ENCODE results near the gene GRHPR. TPM values are rescaled to one million over a fixed set of nuclear protein-coding genes. Genes with fewer than 3 reads are reported as not detected.

The GRHPR gene
- total RNA-seq, 1 donor from 2014 or later: 88.1 TPM

- H3K79me2 ChIP-seq (ENCODE audit: insufficient read depth, low read length): peaks cover 25% of the 10 kb centered on the region
- H3K27ac ChIP-seq (ENCODE audit: low read depth, low read length): no peak overlapping the region
- TF ChIP-seq EZH2 (IDR thresholded peaks at IDR 0.05; ENCODE audit: insufficient read depth, low read length) (no peak), CTCF (IDR thresholded peaks at IDR 0.05; ENCODE audit: insufficient read depth, low read depth, low read length) (no peak)
- no peaks in the 10 kb centered on the region for H3K9me3 ChIP-seq (ENCODE audit: insufficient read depth, low read depth, low read length)
- Mint-ChIP-seq H3K9me3 (ENCODE audit: unreplicated experiment) (no peaks in the 10 kb centered on the region), H3K27me3 (ENCODE audit: low read depth, unreplicated experiment) (no peaks in the 10 kb centered on the region), H3K4me1 (ENCODE audit: low read depth, unreplicated experiment) (peaks cover 15% of the 10 kb centered on the region), H3K36me3 (ENCODE audit: low read depth, unreplicated experiment) (peaks cover 32% of the 10 kb centered on the region), H3K27ac (ENCODE audit: unreplicated experiment) (no peak overlapping the region), H3K4me3 (ENCODE audit: unreplicated experiment) (no peak overlapping the region)
- H3K4me1 ChIP-seq (ENCODE audit: insufficient read depth, low read length): peaks cover 5% of the 10 kb centered on the region
- DNase-seq (ENCODE audit: low read depth) (no peak), FAIRE-seq (no peak)
- H2AFZ ChIP-seq (ENCODE audit: low read depth, low read length): no peak overlapping the region
- H3K27me3 ChIP-seq (ENCODE audit: insufficient read depth, low read length): no peaks in the 10 kb centered on the region
- H3K4me2 ChIP-seq (ENCODE audit: low read length): no peak overlapping the region
- H3K9ac ChIP-seq (ENCODE audit: low read length): no peak overlapping the region
- H4K20me1 ChIP-seq (ENCODE audit: insufficient read depth, low read length): peaks cover 88% of the 10 kb centered on the region
- no peak overlapping the region for H3K4me3 ChIP-seq (ENCODE audit: insufficient read depth, low read depth, low read length)
- H3K36me3 ChIP-seq (ENCODE audit: insufficient read depth, low read length): peaks cover 49% of the 10 kb centered on the region
Observed at GRCh38 chr9:37437010-37437409, 14.5 kb downstream of the GRHPR start.

- Mint-ChIP-seq H3K4me3 (ENCODE audit: unreplicated experiment) (no peak overlapping the region), H3K9me3 (ENCODE audit: unreplicated experiment) (no peaks in the 10 kb centered on the region), H3K27me3 (ENCODE audit: low read depth, unreplicated experiment) (no peaks in the 10 kb centered on the region), H3K27ac (ENCODE audit: unreplicated experiment) (no peak overlapping the region), H3K4me1 (ENCODE audit: low read depth, unreplicated experiment) (peaks cover 17% of the 10 kb centered on the region), H3K36me3 (ENCODE audit: low read depth, unreplicated experiment) (peaks cover 32% of the 10 kb centered on the region)
- no peak overlapping the region for H3K4me3 ChIP-seq (ENCODE audit: insufficient read depth, low read depth, low read length)
- no peak overlapping the region for H3K27ac ChIP-seq (ENCODE audit: low read depth, low read length)
- no peak overlapping the region for H3K4me2 ChIP-seq (ENCODE audit: low read length)
- H3K27me3 ChIP-seq (ENCODE audit: insufficient read depth, low read length): no peaks in the 10 kb centered on the region
- H3K79me2 ChIP-seq (ENCODE audit: insufficient read depth, low read length): peaks cover 30% of the 10 kb centered on the region
- H3K36me3 ChIP-seq (ENCODE audit: insufficient read depth, low read length): peaks cover 53% of the 10 kb centered on the region
- H4K20me1 ChIP-seq (ENCODE audit: insufficient read depth, low read length): peaks cover 92% of the 10 kb centered on the region
- no peak for DNase-seq (ENCODE audit: low read depth)
- H3K9ac ChIP-seq (ENCODE audit: low read length): no peak overlapping the region
- no peak overlapping the region for H2AFZ ChIP-seq (ENCODE audit: low read depth, low read length)
- no peak for TF ChIP-seq EZH2 (IDR thresholded peaks at IDR 0.05; ENCODE audit: insufficient read depth, low read length)
- TF ChIP-seq CTCF (IDR thresholded peaks at IDR 0.05; ENCODE audit: insufficient read depth, low read depth, low read length): no peak
- no peaks in the 10 kb centered on the region for H3K9me3 ChIP-seq (ENCODE audit: insufficient read depth, low read depth, low read length)
- FAIRE-seq: no peak
- peaks cover 5% of the 10 kb centered on the region for H3K4me1 ChIP-seq (ENCODE audit: insufficient read depth, low read length)
Observed at GRCh38 chr9:37437621-37438020, 15.1 kb downstream of the GRHPR start.

- TF ChIP-seq CTCF (IDR thresholded peaks at IDR 0.05; ENCODE audit: insufficient read depth, low read depth, low read length) (no peak), EZH2 (IDR thresholded peaks at IDR 0.05; ENCODE audit: insufficient read depth, low read length) (no peak)
- Histone ChIP-seq H3K27me3 (ENCODE audit: insufficient read depth, low read length) (no peaks in the 10 kb centered on the region), H3K27ac (ENCODE audit: low read depth, low read length) (no peak overlapping the region), H4K20me1 (ENCODE audit: insufficient read depth, low read length) (peaks cover 94% of the 10 kb centered on the region), H2AFZ (ENCODE audit: low read depth, low read length) (no peak overlapping the region), H3K9ac (ENCODE audit: low read length) (no peak overlapping the region), H3K36me3 (ENCODE audit: insufficient read depth, low read length) (peaks cover 50% of the 10 kb centered on the region), H3K79me2 (ENCODE audit: insufficient read depth, low read length) (peaks cover 30% of the 10 kb centered on the region), H3K4me3 (ENCODE audit: insufficient read depth, low read depth, low read length) (no peak overlapping the region), H3K4me1 (ENCODE audit: insufficient read depth, low read length) (peaks cover 5% of the 10 kb centered on the region), H3K9me3 (ENCODE audit: insufficient read depth, low read depth, low read length) (no peaks in the 10 kb centered on the region), H3K4me2 (ENCODE audit: low read length) (no peak overlapping the region)
- no peak for DNase-seq (ENCODE audit: low read depth)
- Mint-ChIP-seq H3K27ac (ENCODE audit: unreplicated experiment) (no peak overlapping the region), H3K36me3 (ENCODE audit: low read depth, unreplicated experiment) (peaks cover 32% of the 10 kb centered on the region), H3K9me3 (ENCODE audit: unreplicated experiment) (no peaks in the 10 kb centered on the region), H3K27me3 (ENCODE audit: low read depth, unreplicated experiment) (no peaks in the 10 kb centered on the region), H3K4me1 (ENCODE audit: low read depth, unreplicated experiment) (peaks cover 17% of the 10 kb centered on the region), H3K4me3 (ENCODE audit: unreplicated experiment) (no peak overlapping the region)
- FAIRE-seq: no peak
Observed at GRCh38 chr9:37438359-37438758, 15.9 kb downstream of the GRHPR start.

Data from astrocyte (in vitro differentiated cells and primary cell).